ENCODE measurements around the gene LY6G5B. TPM values are rescaled to one million over a fixed set of nuclear protein-coding genes. Genes with fewer than 3 reads are reported as not detected.
A peak's percentile ranks its signal among the peaks of the same experiment; 100 is the strongest.

The LY6G5B gene
- total RNA-seq, 1 donor from 2014 or later, result 33.1 TPM

GRCh38 chr6:31663126-31663960, 6.4 kb upstream of the LY6G5B start:
- Mint-ChIP-seq H3K27me3 (no peaks in the 10 kb centered on the region), H3K9me3 (no peaks in the 10 kb centered on the region), H3K27ac (peak overlapping the region; percentile 95), H3K4me3 (peak overlapping the region; percentile 96), H3K4me1 (peaks cover 80% of the 10 kb centered on the region), H3K36me3 (ENCODE audit: low read depth) (peaks cover 64% of the 10 kb centered on the region)
- DNase-seq (no peak), ATAC-seq (ENCODE audit: low read depth) (no peak)
- TF ChIP-seq, protein P1, sequence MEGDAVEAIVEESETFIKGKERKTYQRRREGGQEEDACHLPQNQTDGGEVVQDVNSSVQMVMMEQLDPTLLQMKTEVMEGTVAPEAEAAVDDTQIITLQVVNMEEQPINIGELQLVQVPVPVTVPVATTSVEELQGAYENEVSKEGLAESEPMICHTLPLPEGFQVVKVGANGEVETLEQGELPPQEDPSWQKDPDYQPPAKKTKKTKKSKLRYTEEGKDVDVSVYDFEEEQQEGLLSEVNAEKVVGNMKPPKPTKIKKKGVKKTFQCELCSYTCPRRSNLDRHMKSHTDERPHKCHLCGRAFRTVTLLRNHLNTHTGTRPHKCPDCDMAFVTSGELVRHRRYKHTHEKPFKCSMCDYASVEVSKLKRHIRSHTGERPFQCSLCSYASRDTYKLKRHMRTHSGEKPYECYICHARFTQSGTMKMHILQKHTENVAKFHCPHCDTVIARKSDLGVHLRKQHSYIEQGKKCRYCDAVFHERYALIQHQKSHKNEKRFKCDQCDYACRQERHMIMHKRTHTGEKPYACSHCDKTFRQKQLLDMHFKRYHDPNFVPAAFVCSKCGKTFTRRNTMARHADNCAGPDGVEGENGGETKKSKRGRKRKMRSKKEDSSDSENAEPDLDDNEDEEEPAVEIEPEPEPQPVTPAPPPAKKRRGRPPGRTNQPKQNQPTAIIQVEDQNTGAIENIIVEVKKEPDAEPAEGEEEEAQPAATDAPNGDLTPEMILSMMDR (IDR thresholded peaks at IDR 0.05), result no peak
- intact Hi-C loops (cut with micrococcal nuclease), result loop anchor here (10.0 kb wide), 1 partner anchor 511 kb away; the partner anchor contains the start of genes AGPAT1 and RNF5
- CTCF ChIA-PET, result interaction anchor here (0.9 to 2.2 kb wide), 3 partner anchors 11 to 169 kb away, joined by 3 to 7 read pairs (median 5); partner anchors contain the start of gene BAG6
- POLR2A ChIA-PET, result interaction anchor here (0.6 to 6.2 kb wide), 16 partner anchors 10 to 1655 kb away, joined by 3 to 188 read pairs (median 5); partner anchors contain the start of genes ABHD16A, APOM, BAG6 and DDX39B

DNA sequence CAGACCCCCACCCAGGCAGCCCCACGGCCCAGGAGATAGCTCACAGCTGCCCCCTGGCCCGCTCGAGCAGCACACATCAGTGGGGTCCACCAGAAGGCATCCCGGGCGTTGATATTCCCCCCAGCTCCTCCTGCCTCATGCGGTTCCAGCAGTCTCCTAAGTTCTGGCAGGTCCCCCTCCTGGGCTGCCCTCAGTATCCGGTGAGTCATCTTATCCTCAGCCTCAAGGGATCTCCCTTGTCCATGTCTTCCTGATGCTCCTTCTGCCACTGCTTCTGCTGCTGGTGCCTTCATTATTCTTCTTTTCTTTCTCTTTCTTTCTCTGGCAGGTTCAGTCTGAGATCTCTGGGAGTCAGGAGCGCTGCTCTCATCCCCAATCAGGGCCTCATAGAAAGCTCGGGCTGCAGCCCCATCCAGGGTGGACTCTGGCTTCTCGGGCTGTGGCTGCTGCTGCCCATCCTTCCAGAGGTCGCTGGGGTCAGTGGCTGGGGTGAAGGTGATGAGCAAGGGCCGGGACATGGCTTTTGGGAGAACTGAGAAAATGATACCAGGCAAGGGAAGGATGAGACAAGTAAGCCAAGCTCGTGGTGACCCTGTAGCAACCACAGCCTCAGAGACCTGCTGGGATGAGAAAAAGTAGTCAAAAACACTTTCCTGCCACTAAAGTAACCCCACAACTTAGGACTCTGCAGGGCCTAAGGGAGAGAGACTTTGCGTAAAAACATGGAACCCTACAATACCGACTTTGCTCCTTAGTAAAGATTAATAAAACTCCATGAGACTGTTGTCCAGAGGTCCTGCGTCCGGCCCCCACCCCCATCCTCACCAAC, 5.6 kb upstream of the LY6G5B start:
- H3K27me3 Mint-ChIP-seq, result no peaks in the 10 kb centered on the region
- H3K9me3 Mint-ChIP-seq, result no peaks in the 10 kb centered on the region
- ChIA-PET CTCF (interaction anchor here (0.9 to 1.4 kb wide), 4 partner anchors 12 to 170 kb away, joined by 3 to 5 read pairs (median 4); partner anchors contain the start of gene BAG6), POLR2A (interaction anchor here (0.6 to 6.2 kb wide), 31 partner anchors 11 to 528 kb away, joined by 3 to 188 read pairs (median 4); partner anchors contain the start of genes ABHD16A, APOM, BAG6 and DDX39B)
- DNase-seq (no peak), ATAC-seq (ENCODE audit: low read depth) (no peak)
- TF ChIP-seq, protein P1 (IDR thresholded peaks at IDR 0.05), result no peak
- intact Hi-C loops (cut with micrococcal nuclease), result loop anchor here (10.0 kb wide), 1 partner anchor 511 kb away; the partner anchor contains the start of genes AGPAT1 and RNF5
- peak overlapping the region; percentile 96 for H3K4me3 Mint-ChIP-seq
- peak overlapping the region; percentile 95 for H3K27ac Mint-ChIP-seq
- H3K4me1 Mint-ChIP-seq, result peaks cover 75% of the 10 kb centered on the region
- peaks cover 70% of the 10 kb centered on the region for H3K36me3 Mint-ChIP-seq (ENCODE audit: low read depth)

DNA sequence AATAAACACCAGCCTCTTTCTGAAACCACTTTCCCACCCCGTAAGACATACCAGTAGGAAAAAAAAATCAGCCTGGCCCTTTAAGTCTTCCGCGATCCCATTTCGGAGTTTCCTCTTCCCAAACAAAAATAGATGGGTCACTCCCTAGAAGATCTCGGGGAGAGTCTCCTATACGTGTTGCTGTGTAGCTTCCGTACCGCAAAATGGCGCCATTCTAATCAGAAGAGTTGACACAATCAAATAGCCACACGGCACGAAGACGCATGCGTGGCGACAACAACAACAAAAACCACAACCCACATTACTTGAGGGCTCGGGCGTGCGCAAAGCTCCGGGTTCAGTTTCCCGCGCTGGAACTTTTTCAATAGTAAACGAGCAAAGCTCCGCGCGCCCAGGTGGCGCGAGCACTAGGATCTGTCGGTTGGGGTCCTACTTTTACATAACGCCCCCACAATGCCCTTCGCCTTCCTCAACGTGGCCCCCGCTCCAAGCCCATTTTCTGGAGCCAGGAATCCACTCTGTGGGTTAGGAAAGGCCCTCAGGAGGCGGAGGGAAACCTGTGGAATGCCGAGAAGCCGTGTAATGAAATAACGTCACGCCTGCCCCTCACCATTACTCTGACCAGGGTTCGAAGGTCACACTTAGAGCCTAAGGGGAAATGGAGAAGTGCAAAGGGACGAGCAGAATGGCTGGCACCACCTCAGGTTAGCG, 4.8 kb upstream of the LY6G5B start, which contains the start of gene GPANK1:
Gene GPANK1 (minus strand): TSS at position 208 of the 711 bp plus-strand sequence. CDS start 519 bp downstream, outside the sequence.
- TF ChIP-seq, protein P1 (IDR thresholded peaks at IDR 0.05), result no peak
- ATAC-seq (ENCODE audit: low read depth) (peak; percentile 21), DNase-seq (peak; percentile 66)
- peak within 1 kb of the TSS; percentile 96 for H3K4me3 Mint-ChIP-seq
- no peaks in the 10 kb centered on the region for H3K9me3 Mint-ChIP-seq
- H3K27me3 Mint-ChIP-seq, result no peaks in the 10 kb centered on the region
- H3K4me1 Mint-ChIP-seq, result peaks cover 67% of the 10 kb centered on the region
- ChIA-PET CTCF (interaction anchor here (1.0 to 1.4 kb wide), 3 partner anchors 12 to 114 kb away, joined by 3 to 5 read pairs (median 4); partner anchors contain the start of gene BAG6), POLR2A (interaction anchor here (0.6 to 6.2 kb wide), 35 partner anchors 12 to 1643 kb away, joined by 3 to 188 read pairs (median 5); partner anchors contain the start of genes ABHD16A, APOM, BAG6 and DDX39B)
- peaks cover 76% of the 10 kb centered on the region for H3K36me3 Mint-ChIP-seq (ENCODE audit: low read depth)
- H3K27ac Mint-ChIP-seq, result peak within 1 kb of the TSS; percentile 95
- intact Hi-C loops (cut with micrococcal nuclease), result loop anchor here (1.0 to 10.0 kb wide), 12 partner anchors 13 to 510 kb away; partner anchors contain the start of genes ABHD16A, AGPAT1, ATF6B and BAG6

GRCh38 chr6:31665501-31666336, 4.1 kb upstream of the LY6G5B start, which contains the start of gene CSNK2B:
Gene CSNK2B, plus strand, starts transcription at chr6:31666080. Its CDS starts 752 bp downstream, at chr6:31666832.
- peak within 1 kb of the TSS; percentile 95 for H3K27ac Mint-ChIP-seq
- CTCF ChIA-PET, result interaction anchor here (1.0 kb wide), 1 partner anchor 85 kb away, joined by 3 read pairs; no protein-coding TSS in a partner anchor
- peaks cover 61% of the 10 kb centered on the region for H3K4me1 Mint-ChIP-seq
- H3K27me3 Mint-ChIP-seq, result no peaks in the 10 kb centered on the region
- intact Hi-C loops (cut with micrococcal nuclease), result loop anchor here (1.0 to 10.0 kb wide), 13 partner anchors 13 to 509 kb away; partner anchors contain the start of genes ABHD16A, AGPAT1, ATF6B and BAG6
- ATAC-seq (ENCODE audit: low read depth), result peak; percentile 86
- peak; percentile 91 for DNase-seq
- TF ChIP-seq, protein P1 (IDR thresholded peaks at IDR 0.05), result no peak
- H3K36me3 Mint-ChIP-seq (ENCODE audit: low read depth), result peaks cover 82% of the 10 kb centered on the region
- H3K9me3 Mint-ChIP-seq, result no peaks in the 10 kb centered on the region
- H3K4me3 Mint-ChIP-seq, result peak within 1 kb of the TSS; percentile 96
- POLR2A ChIA-PET, result interaction anchor here (0.6 to 6.2 kb wide), 26 partner anchors 12 to 1644 kb away, joined by 3 to 188 read pairs (median 5); partner anchors contain the start of genes ABHD16A, APOM, BAG6 and DDX39B

All from activated B cell treated with CpG ODN at 0.5 μM for 24 hours (primary cell).